Trophoblast cell (in vitro differentiated cells and primary cell): ENCODE measurements around the gene PLEKHD1.

Experiments
- DNase-seq, 2 donors: peaks; one replicate each; pipeline ENCODE4 v3.0.0-alpha.2; 2016
- H2AFZ ChIP-seq: 2 replicates; pipeline ENCODE4 v1.6.1; 2013; ENCODE audit warnings: low read length, moderate library complexity, mild to moderate bottlenecking; ENCODE audit not compliant: insufficient read depth, poor library complexity
- H2AK5ac ChIP-seq: 2 replicates; pipeline ENCODE4 v1.6.1; 2013; ENCODE audit warnings: mild to moderate bottlenecking, low read length
- H2BK120ac ChIP-seq: 2 replicates; pipeline ENCODE4 v1.6.1; 2013; ENCODE audit warnings: low read length, mild to moderate bottlenecking, moderate library complexity; ENCODE audit not compliant: insufficient read depth, poor library complexity
- H2BK12ac ChIP-seq: 2 replicates; pipeline ENCODE4 v1.6.1; 2013; ENCODE audit warnings: mild to moderate bottlenecking, low read length, moderate library complexity
- H2BK5ac ChIP-seq: 2 replicates; pipeline ENCODE4 v1.6.1; 2013; ENCODE audit warnings: low read length, low read depth, moderate library complexity, mild to moderate bottlenecking; ENCODE audit not compliant: poor library complexity
- H3K14ac ChIP-seq: 2 replicates; pipeline ENCODE4 v1.6.1; 2013; ENCODE audit warnings: mild to moderate bottlenecking, low read length
- H3K18ac ChIP-seq: 2 replicates; pipeline ENCODE4 v1.6.1; 2013; ENCODE audit warnings: mild to moderate bottlenecking, low read length
- H3K23ac ChIP-seq: 2 replicates; pipeline ENCODE4 v1.6.1; 2013; ENCODE audit warnings: low read length
- H3K27ac ChIP-seq: 2 replicates; pipeline ENCODE4 v1.5.1; 2013; ENCODE audit warnings: low read depth, mild to moderate bottlenecking, inconsistent platforms, low read length, moderate library complexity
- H3K27me3 ChIP-seq: 2 replicates; pipeline ENCODE4 v1.6.1; 2013; ENCODE audit warnings: inconsistent platforms, mild to moderate bottlenecking, low read length, moderate library complexity; ENCODE audit not compliant: insufficient read depth
- H3K36me3 ChIP-seq, 2 experiments: 1 replicate in 1 of 2; 2 replicates in 1 of 2; pipeline ENCODE4 v1.6.1; 2013; ENCODE audit warnings: low read length in 2 of 2, mild to moderate bottlenecking in 2 of 2, moderate library complexity in 1 of 2; ENCODE audit not compliant: insufficient read depth in 2 of 2, control insufficient read depth in 1 of 2
- H3K4ac ChIP-seq: 2 replicates; pipeline ENCODE4 v1.6.1; 2013; ENCODE audit warnings: low read depth, mild to moderate bottlenecking, low read length, moderate library complexity
- H3K4me1 ChIP-seq, 2 experiments: 1 replicate in 1 of 2; 2 replicates in 1 of 2; pipeline ENCODE4 v1.6.1; 2013; ENCODE audit warnings: low read length in 2 of 2, mild to moderate bottlenecking in 2 of 2, moderate library complexity in 1 of 2; ENCODE audit not compliant: insufficient read depth in 2 of 2, control insufficient read depth in 1 of 2
- H3K4me2 ChIP-seq: 2 replicates; pipeline ENCODE4 v1.6.1; 2013; ENCODE audit warnings: inconsistent platforms, mild to moderate bottlenecking, low read length, moderate library complexity
- H3K4me3 ChIP-seq: 2 replicates; pipeline ENCODE4 v1.5.1; 2013; ENCODE audit warnings: mild to moderate bottlenecking, low read depth, low read length, inconsistent platforms
- H3K79me1 ChIP-seq: one replicate; pipeline ENCODE4 v1.6.1; 2013; ENCODE audit warnings: low read length
- H3K79me2 ChIP-seq: 2 replicates; pipeline ENCODE4 v1.6.1; 2013; ENCODE audit warnings: low read length, mild to moderate bottlenecking; ENCODE audit not compliant: control insufficient read depth, insufficient read depth, poor library complexity
- H3K9ac ChIP-seq: 2 replicates; pipeline ENCODE4 v1.6.1; 2013; ENCODE audit warnings: mild to moderate bottlenecking, low read length
- H3K9me3 ChIP-seq: 2 replicates; pipeline ENCODE4 v1.6.1; 2013; ENCODE audit warnings: low read depth, mild to moderate bottlenecking, control low read depth, inconsistent platforms, low read length; ENCODE audit not compliant: insufficient read depth
- H4K12ac ChIP-seq: 2 replicates; pipeline ENCODE4 v1.6.1; 2013; ENCODE audit warnings: low read depth, mild to moderate bottlenecking, low read length, moderate library complexity
- H4K8ac ChIP-seq: 2 replicates; pipeline ENCODE4 v1.6.1; 2013; ENCODE audit warnings: low read depth, mild to moderate bottlenecking, low read length, moderate library complexity
- H4K91ac ChIP-seq: one replicate; pipeline ENCODE4 v1.6.1; 2013; ENCODE audit warnings: low read depth, mild to moderate bottlenecking, low read length, moderate library complexity
- WGBS: extraction: QIAGEN DNeasy Blood & Tissue Kit; methylation state at CpG from one replicate; pipeline ENCODE4 v1.1.7; 2013; ENCODE audit warnings: missing lambda C conversion rate; ENCODE audit not compliant: insufficient read length, insufficient coverage; ENCODE audit errors: extremely low coverage; 5-methylcytosine and 5-hydroxymethylcytosine counted together

The PLEKHD1 gene

GRCh38 chr14:69560826-69561225, 76.3 kb downstream of the PLEKHD1 start:
- no peak overlapping the region for H4K91ac ChIP-seq
- no peak overlapping the region for H3K23ac ChIP-seq
- no peak overlapping the region for H3K4me2 ChIP-seq
- no peak for DNase-seq
- peaks cover 0 to 2% of the 10 kb centered on the region in 2 experiments for H3K4me1 ChIP-seq
- H2BK5ac ChIP-seq, result no peak overlapping the region
- no peak overlapping the region for H2BK12ac ChIP-seq
- H3K79me1 ChIP-seq, result no peaks in the 10 kb centered on the region
- no peak overlapping the region for H3K4me3 ChIP-seq
- no peaks in the 10 kb centered on the region for H3K27me3 ChIP-seq
- no peak overlapping the region for H3K14ac ChIP-seq
- H2BK120ac ChIP-seq, result no peak overlapping the region
- no peak overlapping the region for H2AK5ac ChIP-seq
- no peak overlapping the region for H4K12ac ChIP-seq
- H3K9ac ChIP-seq, result no peak overlapping the region
- H3K79me2 ChIP-seq, result no peaks in the 10 kb centered on the region
- WGBS, result no CpG with 5 or more reads among the region's 7 CpGs
- no peak overlapping the region for H2AFZ ChIP-seq
- no peak overlapping the region for H3K27ac ChIP-seq
- no peaks in the 10 kb centered on the region for H3K9me3 ChIP-seq
- H3K18ac ChIP-seq, result no peak overlapping the region
- H4K8ac ChIP-seq, result no peak overlapping the region
- H3K36me3 ChIP-seq, result no peaks in the 10 kb centered on the region
- H3K4ac ChIP-seq, result no peak overlapping the region

- Histone ChIP-seq H3K79me1 (no peaks in the 10 kb centered on the region), H3K9ac (no peak overlapping the region), H2AFZ (no peak overlapping the region), H3K4ac (no peak overlapping the region), H2BK12ac (no peak overlapping the region), H3K14ac (no peak overlapping the region), H3K23ac (no peak overlapping the region), H3K27me3 (no peaks in the 10 kb centered on the region), H3K4me1 (peaks cover 0 to 2% of the 10 kb centered on the region in 2 experiments), H2BK120ac (no peak overlapping the region), H3K18ac (no peak overlapping the region), H3K36me3 (no peaks in the 10 kb centered on the region), H3K9me3 (no peaks in the 10 kb centered on the region), H4K8ac (no peak overlapping the region), H3K4me2 (no peak overlapping the region), H2BK5ac (no peak overlapping the region), H4K12ac (no peak overlapping the region), H2AK5ac (no peak overlapping the region), H3K79me2 (no peaks in the 10 kb centered on the region), H4K91ac (no peak overlapping the region), H3K27ac (no peak overlapping the region), H3K4me3 (no peak overlapping the region)
- DNase-seq, result no peak
Measured at GRCh38 chr14:69561893-69562292, 77.4 kb downstream of the PLEKHD1 start.

GRCh38 chr14:69567563-69567962, 83.0 kb downstream of the PLEKHD1 start:
- Histone ChIP-seq H3K4me3 (no peak overlapping the region), H3K9ac (no peak overlapping the region), H3K4me1 (peaks cover 5 to 6% of the 10 kb centered on the region in 2 experiments), H3K18ac (no peak overlapping the region), H4K91ac (no peak overlapping the region), H3K27me3 (no peaks in the 10 kb centered on the region), H2BK5ac (no peak overlapping the region), H3K79me2 (no peaks in the 10 kb centered on the region), H3K4ac (no peak overlapping the region), H4K12ac (no peak overlapping the region), H2BK120ac (no peak overlapping the region), H3K9me3 (peaks cover 3% of the 10 kb centered on the region), H3K36me3 (no peaks in the 10 kb centered on the region), H3K14ac (no peak overlapping the region), H3K23ac (no peak overlapping the region), H4K8ac (no peak overlapping the region), H3K4me2 (no peak overlapping the region), H2AFZ (no peak overlapping the region), H3K27ac (no peak overlapping the region), H3K79me1 (no peaks in the 10 kb centered on the region), H2AK5ac (no peak overlapping the region), H2BK12ac (no peak overlapping the region)
- DNase-seq, result no peak
- no CpG with 5 or more reads among the region's 5 CpGs for WGBS

- Histone ChIP-seq H3K79me2 (no peaks in the 10 kb centered on the region), H4K8ac (no peak overlapping the region), H3K23ac (no peak overlapping the region), H2BK120ac (no peak overlapping the region), H3K36me3 (no peaks in the 10 kb centered on the region), H3K4ac (no peak overlapping the region), H3K9ac (no peak overlapping the region), H3K14ac (no peak overlapping the region), H3K27ac (no peak overlapping the region), H3K4me2 (no peak overlapping the region), H2BK5ac (no peak overlapping the region), H3K18ac (no peak overlapping the region), H4K12ac (no peak overlapping the region), H2AK5ac (no peak overlapping the region), H3K79me1 (no peaks in the 10 kb centered on the region), H3K4me1 (peaks cover 9% of the 10 kb centered on the region in 2 experiments), H2AFZ (no peak overlapping the region), H4K91ac (no peak overlapping the region), H3K9me3 (peaks cover 3% of the 10 kb centered on the region), H3K4me3 (no peak overlapping the region), H2BK12ac (no peak overlapping the region), H3K27me3 (peaks cover 15% of the 10 kb centered on the region)
- peak in 1 of 2 donors; percentile 14 for DNase-seq
- WGBS, result no CpG with 5 or more reads among the region's 2 CpGs
Measured at GRCh38 chr14:69569859-69570258, 85.3 kb downstream of the PLEKHD1 start.
